ENCODE results near the gene CREB5. TPM values are rescaled to one million over a fixed set of nuclear protein-coding genes. Genes with fewer than 3 reads are reported as not detected.

The CREB5 gene
- total RNA-seq, 1 donor from 2014 or later = 13.6 TPM

- H3K36me3 Mint-ChIP-seq = peaks cover 4% of the 10 kb centered on the region
- no peak overlapping the region for H3K4me3 Mint-ChIP-seq
- peak overlapping the region; percentile 76 for H3K27ac Mint-ChIP-seq
- peaks cover 11% of the 10 kb centered on the region for H3K27me3 Mint-ChIP-seq (ENCODE audit: low read depth)
- DNase-seq (ENCODE audit: low spot score in 2 of 2, unreplicated experiment in 2 of 2) = no peak
- TF ChIP-seq CTCF (IDR thresholded peaks at IDR 0.05; ENCODE audit: unreplicated experiment) = no peak
- H3K9me3 Mint-ChIP-seq = peaks cover 4% of the 10 kb centered on the region
- H3K4me1 Mint-ChIP-seq = peaks cover 27% of the 10 kb centered on the region
These were observed 120.9 kb downstream of the CREB5 start for GRCh38 chr7:28533267-28533666.

GRCh38 chr7:28533731-28534531, 121.6 kb downstream of the CREB5 start:
- Mint-ChIP-seq H3K27ac (peak overlapping the region; percentile 76), H3K4me1 (peaks cover 27% of the 10 kb centered on the region), H3K9me3 (peaks cover 4% of the 10 kb centered on the region), H3K27me3 (ENCODE audit: low read depth) (peaks cover 14% of the 10 kb centered on the region), H3K36me3 (peaks cover 4% of the 10 kb centered on the region), H3K4me3 (no peak overlapping the region)
- no peak for DNase-seq (ENCODE audit: low spot score in 2 of 2, unreplicated experiment in 2 of 2)
- TF ChIP-seq CTCF (IDR thresholded peaks at IDR 0.05; ENCODE audit: unreplicated experiment) = no peak

GRCh38 chr7:28536259-28536658, 123.9 kb downstream of the CREB5 start:
- no peak overlapping the region for H3K27ac Mint-ChIP-seq
- no peak overlapping the region for H3K4me3 Mint-ChIP-seq
- TF ChIP-seq CTCF (IDR thresholded peaks at IDR 0.05; ENCODE audit: unreplicated experiment) = no peak
- peaks cover 4% of the 10 kb centered on the region for H3K9me3 Mint-ChIP-seq
- H3K4me1 Mint-ChIP-seq = peaks cover 23% of the 10 kb centered on the region
- peak in 1 of 2 experiments; percentile 45 for DNase-seq (ENCODE audit: low spot score in 2 of 2, unreplicated experiment in 2 of 2)
- H3K27me3 Mint-ChIP-seq (ENCODE audit: low read depth) = peaks cover 20% of the 10 kb centered on the region
- peaks cover 4% of the 10 kb centered on the region for H3K36me3 Mint-ChIP-seq

- no peak for TF ChIP-seq CTCF (IDR thresholded peaks at IDR 0.05; ENCODE audit: unreplicated experiment)
- Mint-ChIP-seq H3K9me3 (no peaks in the 10 kb centered on the region), H3K36me3 (no peaks in the 10 kb centered on the region), H3K4me1 (peaks cover 28% of the 10 kb centered on the region), H3K27ac (no peak overlapping the region), H3K4me3 (no peak overlapping the region), H3K27me3 (ENCODE audit: low read depth) (peaks cover 23% of the 10 kb centered on the region)
- DNase-seq (ENCODE audit: low spot score in 2 of 2, unreplicated experiment in 2 of 2) = no peak
These were observed 127.1 kb downstream of the CREB5 start for GRCh38 chr7:28539289-28539981.

- Mint-ChIP-seq H3K9me3 (peaks cover 16% of the 10 kb centered on the region), H3K27me3 (ENCODE audit: low read depth) (peaks cover 25% of the 10 kb centered on the region), H3K27ac (no peak overlapping the region), H3K4me1 (peaks cover 21% of the 10 kb centered on the region), H3K4me3 (no peak overlapping the region), H3K36me3 (peaks cover 2% of the 10 kb centered on the region)
- TF ChIP-seq CTCF (IDR thresholded peaks at IDR 0.05; ENCODE audit: unreplicated experiment) = no peak
- no peak for DNase-seq (ENCODE audit: low spot score in 2 of 2, unreplicated experiment in 2 of 2)
These were observed 130.1 kb downstream of the CREB5 start for GRCh38 chr7:28542410-28542809.

All from mesothelial cell of epicardium (in vitro differentiated cells).